Erythroblast (primary cell): ENCODE data around the gene CALR.

Experiments used
- GATA1 ChIP-seq: IDR thresholded peaks from 2 replicates; pipeline ENCODE4 v1.6.1; 2011; ENCODE audit warnings: low read depth, mild to moderate bottlenecking, control low read depth, low read length, moderate library complexity
- POLR2A ChIP-seq: IDR thresholded peaks from 2 replicates; pipeline ENCODE4 v1.6.1; 2011; ENCODE audit warnings: mild to moderate bottlenecking, low read length

DNA sequence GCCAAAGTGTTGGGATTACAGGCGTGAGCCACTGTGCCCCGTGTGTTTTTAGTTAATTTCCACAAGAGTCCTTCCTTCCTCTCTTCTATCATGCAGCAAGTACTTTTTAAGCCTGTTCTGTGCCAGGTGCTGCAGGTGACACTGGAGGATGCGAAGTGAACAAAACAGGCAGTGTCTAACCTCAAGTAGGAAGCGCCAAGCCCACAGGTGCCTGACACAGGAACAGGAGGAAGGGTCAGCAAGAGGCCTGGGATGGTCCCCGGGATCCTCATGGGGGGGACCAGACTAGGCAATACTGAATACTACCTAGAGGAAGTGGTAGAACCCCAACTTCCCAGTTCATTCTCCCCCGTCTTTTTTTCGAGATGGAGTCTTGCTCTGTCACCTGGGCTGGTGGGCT lies 1.8 kb upstream of the CALR start:
- TF ChIP-seq POLR2A: no peak
- TF ChIP-seq GATA1: no peak
